ENCODE results near the gene PPIP5K2. TPM values are rescaled to one million over a fixed set of nuclear protein-coding genes. Genes with fewer than 3 reads are reported as not detected.
"Not testable (repeated sequence)": the region's sequence is repeated elsewhere in the genome, so short reads cannot be mapped to it uniquely, and the experiment has no call there.

PPIP5K2 gene
- total RNA-seq, 4 donors from 2014 or later = 23.9 to 64.6 (median 44.4) TPM

DNA sequence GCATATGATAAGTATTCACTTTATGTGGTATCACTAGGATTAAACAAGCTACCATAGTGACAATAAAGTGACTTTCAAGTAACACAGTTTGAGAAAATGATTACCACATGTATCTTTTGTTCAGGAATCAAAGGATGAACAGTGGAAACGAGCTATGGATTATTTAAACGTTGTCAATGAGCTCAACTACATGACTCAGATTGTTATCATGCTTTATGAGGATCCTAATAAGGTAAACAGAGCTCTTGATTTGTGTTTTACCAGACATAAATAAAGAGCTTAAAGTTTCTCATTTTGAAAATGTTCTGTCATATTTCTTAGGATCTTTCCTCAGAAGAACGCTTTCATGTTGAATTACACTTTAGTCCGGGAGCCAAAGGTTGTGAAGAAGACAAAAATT is 57.4 kb downstream of the PPIP5K2 start:
- TF ChIP-seq CTCF (IDR thresholded peaks at IDR 0.05) = no peak
- no peak for TF ChIP-seq EP300 (IDR thresholded peaks at IDR 0.05; ENCODE audit: low read depth)
- no peak for TF ChIP-seq POLR2AphosphoS5 (IDR thresholded peaks at IDR 0.05)
- TF ChIP-seq POLR2A (IDR thresholded peaks at IDR 0.05) = no peak
- Histone ChIP-seq H3K9me3 (no peaks in the 10 kb centered on the region), H3K4me3 (no peak overlapping the region), H3K4me1 (no peaks in the 10 kb centered on the region), H3K27ac (no peak overlapping the region), H3K36me3 (peaks cover 0 to 30% (median 12%) of the 10 kb centered on the region in 4 donors), H3K27me3 (no peaks in the 10 kb centered on the region)
- in situ Hi-C loops (cut with MboI; ENCODE audit: low pct_ligation_motif_present in 1 of 4, low pct_unique_long_range_greater_than_20kb in 1 of 4, low sequenced_read_pairs in 3 of 4) (no loop called here), intact Hi-C loops (cut with DNase I; ENCODE audit: low total_unique reads) (no loop called here)
- no peak for DNase-seq
- 71 to 72% methylated on average over 4 of the region's 4 CpGs for WGBS, 2 donors (ENCODE audit: low coverage in 1 of 2)

DNA sequence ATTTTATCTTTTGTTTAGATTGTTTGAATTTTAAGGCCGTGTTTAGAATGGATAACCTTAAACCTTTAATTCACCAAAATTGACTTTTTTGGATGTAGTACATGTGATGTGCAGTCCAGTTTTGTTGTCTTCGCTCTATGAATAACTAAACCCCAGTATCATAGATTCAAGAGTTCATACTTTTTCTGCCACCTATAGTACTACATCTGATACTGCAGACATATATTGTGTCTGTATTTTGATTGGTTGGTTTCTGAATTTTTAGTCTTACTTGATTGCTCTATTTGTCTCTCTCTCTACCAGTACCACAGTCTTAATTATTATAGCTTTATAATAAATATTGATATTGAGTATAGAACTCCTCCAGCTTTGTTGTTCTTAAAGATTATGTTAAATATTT is 58.1 kb downstream of the PPIP5K2 start:
- H3K4me1 ChIP-seq = no peaks in the 10 kb centered on the region
- in situ Hi-C loops (cut with MboI; ENCODE audit: low pct_ligation_motif_present in 1 of 4, low pct_unique_long_range_greater_than_20kb in 1 of 4, low sequenced_read_pairs in 3 of 4) (no loop called here), intact Hi-C loops (cut with DNase I; ENCODE audit: low total_unique reads) (no loop called here)
- peaks cover 0 to 29% (median 14%) of the 10 kb centered on the region in 4 donors for H3K36me3 ChIP-seq
- no peak for DNase-seq
- no peaks in the 10 kb centered on the region for H3K27me3 ChIP-seq
- 93 to 95% methylated on average over 2 of the region's 2 CpGs for WGBS, 2 donors (ENCODE audit: low coverage in 1 of 2)
- no peak overlapping the region for H3K27ac ChIP-seq
- no peak overlapping the region for H3K4me3 ChIP-seq
- H3K9me3 ChIP-seq = no peaks in the 10 kb centered on the region
- no peak for TF ChIP-seq EP300 (IDR thresholded peaks at IDR 0.05; ENCODE audit: low read depth)

GRCh38 chr5:103186152-103186551 is 66.1 kb downstream of the PPIP5K2 start:
- TF ChIP-seq POLR2A (IDR thresholded peaks at IDR 0.05) (no peak), CTCF (IDR thresholded peaks at IDR 0.05) (no peak), POLR2AphosphoS5 (IDR thresholded peaks at IDR 0.05) (no peak), EP300 (IDR thresholded peaks at IDR 0.05; ENCODE audit: low read depth) (no peak)
- H3K27me3 ChIP-seq = no peaks in the 10 kb centered on the region
- no peaks in the 10 kb centered on the region for H3K4me1 ChIP-seq
- H3K9me3 ChIP-seq = no peaks in the 10 kb centered on the region
- peaks cover 0 to 90% (median 27%) of the 10 kb centered on the region in 4 donors for H3K36me3 ChIP-seq
- H3K4me3 ChIP-seq = no peak overlapping the region
- WGBS, 2 donors (ENCODE audit: low coverage in 1 of 2) = 96% methylated on average over 8 of the region's 8 CpGs; no CpG with 5 or more reads in 1 of the 2 donors
- in situ Hi-C loops (cut with MboI; ENCODE audit: low pct_ligation_motif_present in 1 of 4, low pct_unique_long_range_greater_than_20kb in 1 of 4, low sequenced_read_pairs in 3 of 4) (no loop called here), intact Hi-C loops (cut with DNase I; ENCODE audit: low total_unique reads) (no loop called here)
- DNase-seq = no peak
- H3K27ac ChIP-seq = no peak overlapping the region

GRCh38 chr5:103188436-103188835 is 68.3 kb downstream of the PPIP5K2 start:
- H3K9me3 ChIP-seq = no peaks in the 10 kb centered on the region
- TF ChIP-seq POLR2A (IDR thresholded peaks at IDR 0.05) = no peak
- in situ Hi-C loops (cut with MboI; ENCODE audit: low pct_ligation_motif_present in 1 of 4, low pct_unique_long_range_greater_than_20kb in 1 of 4, low sequenced_read_pairs in 3 of 4) = no loop called here
- H3K27me3 ChIP-seq = no peaks in the 10 kb centered on the region
- no peak overlapping the region for H3K4me3 ChIP-seq
- DNase-seq = no peak
- H3K4me1 ChIP-seq = no peaks in the 10 kb centered on the region
- peaks cover 0 to 85% (median 24%) of the 10 kb centered on the region in 4 donors for H3K36me3 ChIP-seq
- H3K27ac ChIP-seq = no peak overlapping the region
- intact Hi-C loops (cut with DNase I; ENCODE audit: low total_unique reads) = no loop called here
- 86 to 91% methylated on average over 1 of the region's 1 CpG for WGBS, 2 donors (ENCODE audit: low coverage in 1 of 2)

- peaks cover 0 to 17% (median 5%) of the 10 kb centered on the region in 4 donors for H3K36me3 ChIP-seq
- in situ Hi-C loops (cut with MboI; ENCODE audit: low pct_ligation_motif_present in 1 of 4, low pct_unique_long_range_greater_than_20kb in 1 of 4, low sequenced_read_pairs in 3 of 4) (no loop called here), intact Hi-C loops (cut with DNase I; ENCODE audit: low total_unique reads) (no loop called here)
These were observed 83.1 kb downstream of the PPIP5K2 start for GRCh38 chr5:103203226-103203625.

DNA sequence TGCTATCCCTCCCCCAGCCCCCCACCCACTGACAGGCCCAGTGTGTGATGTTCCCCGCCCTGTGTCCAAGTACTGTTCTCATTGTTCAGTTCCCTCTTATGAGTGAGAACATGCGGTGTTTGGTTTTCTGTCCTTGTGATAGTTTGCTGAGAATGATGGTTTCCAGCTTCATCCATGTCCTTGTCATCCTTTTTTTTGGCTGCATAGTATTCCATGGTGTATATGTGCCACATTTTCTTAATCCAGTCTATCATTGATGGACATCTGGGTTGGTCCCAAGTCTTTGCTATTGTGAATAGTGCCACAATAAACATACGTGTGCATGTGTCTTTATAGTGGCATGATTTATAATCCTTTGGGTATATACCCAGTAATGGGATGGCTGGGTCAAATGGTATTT is 84.9 kb downstream of the PPIP5K2 start:
- WGBS, 2 donors (ENCODE audit: low coverage in 1 of 2) = 91% methylated on average over 3 of the region's 3 CpGs; no CpG with 5 or more reads in 1 of the 2 donors
- H3K4me3 ChIP-seq; intact Hi-C loops (cut with DNase I; ENCODE audit: low total_unique reads); H3K9me3 ChIP-seq; DNase-seq; in situ Hi-C loops (cut with MboI; ENCODE audit: low pct_ligation_motif_present in 1 of 4, low pct_unique_long_range_greater_than_20kb in 1 of 4, low sequenced_read_pairs in 3 of 4); H3K27ac ChIP-seq; H3K27me3 ChIP-seq; H3K4me1 ChIP-seq: not testable (repeated sequence)
- peaks cover 0 to 17% (median 5%) of the 10 kb centered on the region in 4 donors for H3K36me3 ChIP-seq

More at GRCh38 chr5:103203226-103203625, 83.1 kb downstream of the PPIP5K2 start:
- no peaks in the 10 kb centered on the region for H3K27me3 ChIP-seq
- no peaks in the 10 kb centered on the region for H3K4me1 ChIP-seq
- no peak for TF ChIP-seq POLR2AphosphoS5 (IDR thresholded peaks at IDR 0.05)
- no peak for TF ChIP-seq POLR2A (IDR thresholded peaks at IDR 0.05)
- no peak for TF ChIP-seq CTCF (IDR thresholded peaks at IDR 0.05)
- no peak for TF ChIP-seq EP300 (IDR thresholded peaks at IDR 0.05; ENCODE audit: low read depth)
- no peak overlapping the region for H3K27ac ChIP-seq
- no peak overlapping the region for H3K4me3 ChIP-seq
- H3K9me3 ChIP-seq = no peaks in the 10 kb centered on the region
- no peak for DNase-seq

Measured in transverse colon (tissue), 4 donors.